HG03175 (cell line): ENCODE results near the gene TBC1D4.
A peak's percentile ranks its signal among the peaks of the same experiment; 100 is the strongest.

Experiments used
- ATAC-seq: cut with Tn5 transposase; IDR thresholded peaks from one replicate; pipeline ENCODE4 v1.9.1; 2021; ENCODE audit warnings: mild to moderate bottlenecking, moderate library complexity; ENCODE audit not compliant: unreplicated experiment

Gene TBC1D4

DNA sequence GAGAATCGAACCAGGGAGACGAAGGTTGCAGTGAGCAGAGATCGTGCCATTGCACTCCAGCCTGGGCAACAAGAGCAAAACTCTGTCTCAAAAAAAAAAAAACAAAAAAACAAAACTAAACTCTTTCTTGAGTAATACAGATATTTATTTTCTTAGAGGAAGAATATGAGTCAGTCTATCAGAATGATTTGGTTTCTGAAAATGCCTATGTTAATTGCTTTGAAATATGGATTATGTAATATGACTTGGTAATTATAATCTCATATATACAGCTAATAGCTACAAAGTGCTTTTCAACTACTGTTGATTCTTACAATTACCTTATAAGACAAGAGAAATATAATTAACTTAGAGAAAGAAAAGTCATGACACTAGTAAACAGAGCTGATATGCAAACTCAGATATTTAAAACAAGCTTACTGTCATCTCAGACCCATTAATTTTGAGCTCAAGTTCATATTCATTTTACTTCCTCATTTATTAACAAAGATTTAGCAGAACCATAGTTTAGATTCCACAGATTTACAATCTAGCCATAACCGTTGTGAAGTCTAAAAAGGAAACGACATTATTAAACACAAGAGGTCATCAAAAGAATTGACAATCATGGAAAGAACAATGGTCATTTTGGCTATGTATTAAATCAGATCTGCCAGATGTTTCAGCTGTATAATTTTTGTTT lies 88.0 kb downstream of the TBC1D4 start:
- ATAC-seq, result no peak

GRCh38 chr13:75391432-75392100 lies 90.4 kb downstream of the TBC1D4 start:
- ATAC-seq, result no peak

- no peak for ATAC-seq
These were observed 91.7 kb downstream of the TBC1D4 start for GRCh38 chr13:75390229-75390628.

DNA sequence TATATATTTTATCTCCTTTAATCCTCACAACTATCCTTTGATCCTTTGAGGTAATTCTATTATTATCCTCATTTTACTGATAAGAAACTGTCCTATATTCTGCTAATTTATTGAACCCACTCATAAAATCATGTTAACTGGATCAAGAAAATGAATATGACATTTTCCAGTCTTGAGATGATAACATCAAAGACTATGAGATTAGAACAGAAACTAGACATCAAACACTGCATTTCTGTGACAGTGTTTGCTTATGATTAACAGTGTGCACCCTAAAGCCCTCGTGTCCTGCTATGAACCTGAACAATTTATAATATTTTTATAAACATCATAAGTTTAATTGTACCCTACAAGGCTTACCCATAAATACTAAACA lies 96.3 kb downstream of the TBC1D4 start:
- no peak for ATAC-seq

- no peak for ATAC-seq
These were observed 96.9 kb downstream of the TBC1D4 start for GRCh38 chr13:75384879-75385707.

- ATAC-seq, result no peak
These were observed 98.8 kb downstream of the TBC1D4 start for GRCh38 chr13:75383064-75383715.

DNA sequence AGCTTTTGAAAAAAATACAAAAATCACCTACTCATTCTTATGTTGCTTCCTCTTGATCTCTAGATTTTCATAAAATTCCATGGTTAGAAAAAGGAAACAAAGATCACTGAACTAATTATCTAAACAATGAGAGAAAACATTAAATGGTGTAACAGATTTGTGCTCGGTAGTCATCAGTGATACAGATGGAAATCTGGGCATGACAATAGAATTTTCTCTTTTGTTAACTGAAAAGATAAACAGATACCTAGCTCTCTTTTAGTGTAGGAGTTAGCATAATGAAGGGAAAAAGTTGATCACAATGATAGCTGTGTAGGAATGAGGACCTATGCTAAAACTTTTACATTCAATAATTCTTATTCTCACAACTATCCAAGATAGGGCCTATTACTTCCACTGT lies 103.7 kb downstream of the TBC1D4 start:
- no peak for ATAC-seq

- ATAC-seq, result no peak
These were observed 105.1 kb downstream of the TBC1D4 start for GRCh38 chr13:75376792-75377402.

DNA sequence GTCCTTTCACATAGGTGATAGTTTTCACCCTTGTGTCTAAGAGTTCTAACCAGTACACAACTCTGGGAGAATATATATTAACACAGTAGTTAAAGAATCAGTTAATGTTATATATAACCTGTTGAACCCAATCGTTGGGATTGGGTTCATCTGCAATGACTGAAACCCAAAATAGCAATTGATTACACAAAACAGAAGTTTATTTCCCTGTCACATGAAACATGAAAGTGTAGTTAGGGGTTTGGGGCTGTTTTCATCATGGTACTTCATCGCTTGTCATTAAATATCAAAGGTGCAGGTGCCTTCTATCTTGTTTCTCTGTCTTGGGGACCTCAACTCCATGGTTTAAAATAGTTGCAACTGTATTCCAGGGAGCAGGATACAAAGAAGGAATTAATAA lies 106.6 kb downstream of the TBC1D4 start:
- no peak for ATAC-seq

DNA sequence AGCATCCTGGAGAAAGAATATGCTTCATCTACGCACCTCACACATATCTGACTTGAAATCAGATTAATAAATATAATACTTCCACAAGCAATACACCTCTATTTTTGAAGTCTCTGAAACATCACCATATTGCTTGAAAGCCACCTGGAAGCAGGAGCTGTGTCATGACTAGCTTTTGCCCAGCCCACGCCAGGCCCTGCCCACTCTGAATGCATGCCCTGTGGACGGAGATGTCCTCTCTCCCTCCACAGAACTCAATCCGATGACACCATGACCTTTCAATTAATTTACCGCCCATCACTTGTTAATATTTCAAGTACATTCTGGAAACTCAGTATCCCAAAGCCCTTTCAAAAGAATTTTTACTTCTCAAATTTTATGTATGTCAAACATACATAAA lies 108.0 kb downstream of the TBC1D4 start:
- ATAC-seq, result no peak

DNA sequence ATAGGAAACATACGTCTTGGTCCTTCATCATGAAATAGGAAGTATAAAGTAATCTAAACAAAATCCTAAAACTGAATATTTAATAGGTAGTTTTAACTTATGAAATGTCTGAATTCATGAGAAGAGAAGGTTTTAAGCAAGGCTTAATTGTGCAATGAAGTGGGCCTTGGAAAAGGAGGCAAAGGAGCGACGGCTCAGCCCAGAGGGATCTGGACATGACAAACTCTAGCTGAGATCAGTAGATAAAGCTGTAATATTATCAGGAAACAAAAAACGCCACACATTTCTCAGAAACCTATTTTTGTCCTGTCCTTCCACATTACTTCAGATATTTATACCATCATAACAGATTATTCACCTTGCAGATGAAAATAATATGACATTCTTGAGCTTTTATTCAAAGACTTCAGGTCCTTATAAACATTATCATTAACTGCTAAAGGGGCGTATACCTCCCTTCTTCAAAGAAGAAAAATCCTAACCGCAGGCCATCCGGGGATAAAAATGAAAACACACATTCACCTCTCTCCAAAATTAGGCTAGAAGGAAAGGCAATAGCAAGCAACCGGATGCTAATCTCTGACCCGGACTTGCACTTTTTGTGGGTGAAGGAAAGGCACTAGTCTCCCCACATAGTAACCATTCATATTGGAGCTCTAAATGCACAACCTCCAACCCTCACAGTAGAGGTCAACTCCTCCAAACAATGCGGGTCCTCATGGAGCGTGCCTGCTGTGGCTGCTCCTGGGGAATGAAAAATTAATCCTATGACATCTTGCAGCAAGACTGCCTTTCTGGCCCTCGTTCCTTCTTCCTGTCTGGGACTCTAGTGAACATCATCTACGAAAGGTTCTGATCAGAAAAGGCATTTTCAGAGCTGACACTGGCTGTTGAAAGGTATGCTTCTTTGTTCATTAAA lies 108.8 kb downstream of the TBC1D4 start:
- ATAC-seq, result no peak

DNA sequence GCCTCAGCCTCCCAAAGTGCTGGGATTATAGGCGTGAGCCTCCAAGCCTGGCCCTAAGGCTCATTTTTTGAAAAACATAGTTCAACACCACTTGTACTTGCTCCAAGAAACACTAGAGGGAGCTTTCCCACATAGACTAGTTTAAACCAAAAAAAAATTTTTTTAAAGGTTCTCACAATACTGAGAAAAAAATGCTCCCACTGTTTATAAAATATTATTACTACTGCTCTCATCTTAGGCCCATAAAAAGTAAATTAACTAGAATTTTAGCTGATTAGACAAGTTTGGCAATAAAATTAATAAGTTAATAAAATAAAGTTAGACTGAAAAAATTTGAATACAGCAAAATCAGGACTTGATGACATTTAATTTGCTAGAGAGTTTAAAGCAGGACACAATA lies 109.5 kb downstream of the TBC1D4 start:
- peak; percentile 75 for ATAC-seq

GRCh38 chr13:75371203-75371602 lies 110.8 kb downstream of the TBC1D4 start:
- no peak for ATAC-seq

- ATAC-seq, result no peak
These were observed 111.2 kb downstream of the TBC1D4 start for GRCh38 chr13:75370774-75371173.

- ATAC-seq, result no peak
These were observed 112.0 kb downstream of the TBC1D4 start for GRCh38 chr13:75369981-75370380.

GRCh38 chr13:75368167-75368566 lies 113.8 kb downstream of the TBC1D4 start:
- ATAC-seq, result no peak

DNA sequence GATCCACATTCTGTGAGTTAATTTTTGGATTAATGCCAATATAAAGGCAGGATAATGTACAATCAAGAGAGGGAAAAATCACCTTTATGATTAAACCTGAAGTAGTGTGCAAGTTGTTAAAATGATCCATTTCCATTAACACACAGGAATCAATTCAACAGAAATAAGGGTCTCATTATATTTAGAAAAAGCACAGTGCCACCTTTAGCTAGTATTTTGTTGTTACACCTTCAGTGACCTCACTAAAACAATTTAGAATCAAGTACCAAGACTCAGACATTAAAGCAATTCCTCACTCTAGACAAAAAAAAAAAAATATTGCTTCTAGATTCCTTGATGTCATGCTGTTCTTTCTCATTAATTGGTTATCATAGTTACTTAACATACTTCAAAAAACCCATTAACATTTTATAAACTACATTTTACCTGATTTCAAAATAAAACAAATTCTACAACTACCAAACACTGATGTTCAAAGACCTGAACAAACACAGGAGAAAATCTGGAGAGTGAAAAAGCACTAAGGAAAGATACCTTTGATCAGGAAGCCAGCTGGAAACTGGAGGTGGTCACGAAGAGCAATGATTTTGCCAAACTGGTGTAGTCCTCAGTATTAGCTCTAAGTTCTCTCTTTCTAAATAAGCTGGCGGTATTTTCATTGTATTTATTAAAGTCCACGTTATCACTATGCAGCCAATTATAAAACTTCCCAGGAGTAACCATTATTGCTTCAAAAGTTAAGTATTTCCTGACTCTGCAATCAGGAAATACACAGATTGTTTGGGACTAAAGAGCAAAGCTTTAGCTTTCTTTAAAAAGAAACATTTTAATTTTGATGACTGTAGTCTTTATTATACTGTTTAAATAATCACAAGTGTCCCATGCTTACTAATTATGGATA lies 115.3 kb downstream of the TBC1D4 start:
- no peak for ATAC-seq

- peak; percentile 90 for ATAC-seq
These were observed 116.2 kb downstream of the TBC1D4 start for GRCh38 chr13:75365724-75366173.
